Hepatocyte (in vitro differentiated cells): ENCODE results near the gene SHROOM1. TPM values are rescaled to one million over a fixed set of nuclear protein-coding genes. Genes with fewer than 3 reads are reported as not detected.

Experiments
- DNase-seq: peaks from one replicate; pipeline ENCODE4 v3.0.0-alpha.2; 2016; ENCODE audit warnings: low spot score
- H2AFZ ChIP-seq: fragments of 200-600 bp; sonication (generic); 2 replicates; pipeline ENCODE4 v1.6.0; 2016; ENCODE audit warnings: antibody characterized with exemption, mild to moderate bottlenecking
- H3K27ac ChIP-seq: fragments of 200-600 bp; sonication (generic); 2 replicates; pipeline ENCODE4 v1.5.1; 2016; ENCODE audit warnings: mild to moderate bottlenecking
- H3K27me3 ChIP-seq: fragments of 200-600 bp; sonication (generic); 2 replicates; pipeline ENCODE4 v1.6.1; 2016
- H3K36me3 ChIP-seq: fragments of 200-600 bp; sonication (generic); replicated peaks from 2 replicates; pipeline ENCODE4 v1.5.1; 2016; ENCODE audit warnings: low read depth; ENCODE audit not compliant: insufficient read depth
- H3K4me1 ChIP-seq: fragments of 200-600 bp; sonication (generic); 2 replicates; pipeline ENCODE4 v1.5.1; 2016; ENCODE audit warnings: mild to moderate bottlenecking, moderate library complexity; ENCODE audit not compliant: insufficient read depth
- H3K4me2 ChIP-seq: fragments of 200-600 bp; sonication (generic); 2 replicates; pipeline ENCODE4 v1.6.0; 2016
- H3K4me3 ChIP-seq: fragments of 200-600 bp; sonication (generic); 2 replicates; pipeline ENCODE4 v1.5.1; 2016; ENCODE audit warnings: mild to moderate bottlenecking
- H3K79me2 ChIP-seq: fragments of 200-600 bp; sonication (generic); 2 replicates; pipeline ENCODE4 v1.6.0; 2017; ENCODE audit warnings: mild to moderate bottlenecking
- H3K9me2 ChIP-seq: fragments of 200-600 bp; sonication (generic); replicated peaks from 2 replicates; pipeline ENCODE4 v1.6.0; 2017; ENCODE audit warnings: mild to moderate bottlenecking; ENCODE audit not compliant: insufficient read depth
- H3K9me3 ChIP-seq: fragments of 200-600 bp; sonication (generic); 2 replicates; pipeline ENCODE4 v1.5.1; 2016; ENCODE audit warnings: low read depth, mild to moderate bottlenecking
- H4K20me1 ChIP-seq: fragments of 200-600 bp; sonication (generic); 2 replicates; pipeline ENCODE4 v1.6.0; 2016; ENCODE audit warnings: mild to moderate bottlenecking; ENCODE audit not compliant: insufficient read depth, poor library complexity, severe bottlenecking
- CTCF ChIP-seq: fragments of 200-600 bp; sonication (generic); IDR thresholded peaks from 2 replicates; pipeline ENCODE4 v1.5.1; 2016; ENCODE audit warnings: antibody characterized with exemption, mild to moderate bottlenecking; ENCODE audit not compliant: poor library complexity
- EZH2 ChIP-seq: fragments of 200-600 bp; sonication (generic); IDR thresholded peaks from 2 replicates; pipeline ENCODE4 v1.6.1; 2016; ENCODE audit warnings: antibody characterized with exemption, mild to moderate bottlenecking, borderline replicate concordance
- EZH2phosphoT487 ChIP-seq: fragments of 200-600 bp; sonication (generic); IDR thresholded peaks from one replicate; pipeline ENCODE4 v1.6.1; 2018; ENCODE audit warnings: antibody characterized with exemption, mild to moderate bottlenecking, low read depth, moderate library complexity; ENCODE audit not compliant: unreplicated experiment, severe bottlenecking
- WGBS: methylation state at CpG from one replicate; pipeline ENCODE4 v1.1.6; 2016; ENCODE audit warnings: low lambda C conversion rate; ENCODE audit errors: missing lambda C conversion rate; 5-methylcytosine and 5-hydroxymethylcytosine counted together
- polyA plus RNA-seq: library from polyadenylated mRNA; unstranded; fragments of >200 nt; fragmentation: Nextera tagmentation; extraction: Ambion mirVana; gene quantifications from 2 replicates; pipeline ENCODE4 v1.2.1, GENCODE V29; 2016
- total RNA-seq: library from RNA; depleted of rRNA; stranded (reverse); fragments of >200 nt; gene quantifications from 2 replicates; pipeline ENCODE4 v1.2.3, GENCODE V29; 2014

Gene SHROOM1
- total and polyA plus RNA-seq, 2 experiments from 2014 or later = 10.0 to 19.2 TPM

DNA sequence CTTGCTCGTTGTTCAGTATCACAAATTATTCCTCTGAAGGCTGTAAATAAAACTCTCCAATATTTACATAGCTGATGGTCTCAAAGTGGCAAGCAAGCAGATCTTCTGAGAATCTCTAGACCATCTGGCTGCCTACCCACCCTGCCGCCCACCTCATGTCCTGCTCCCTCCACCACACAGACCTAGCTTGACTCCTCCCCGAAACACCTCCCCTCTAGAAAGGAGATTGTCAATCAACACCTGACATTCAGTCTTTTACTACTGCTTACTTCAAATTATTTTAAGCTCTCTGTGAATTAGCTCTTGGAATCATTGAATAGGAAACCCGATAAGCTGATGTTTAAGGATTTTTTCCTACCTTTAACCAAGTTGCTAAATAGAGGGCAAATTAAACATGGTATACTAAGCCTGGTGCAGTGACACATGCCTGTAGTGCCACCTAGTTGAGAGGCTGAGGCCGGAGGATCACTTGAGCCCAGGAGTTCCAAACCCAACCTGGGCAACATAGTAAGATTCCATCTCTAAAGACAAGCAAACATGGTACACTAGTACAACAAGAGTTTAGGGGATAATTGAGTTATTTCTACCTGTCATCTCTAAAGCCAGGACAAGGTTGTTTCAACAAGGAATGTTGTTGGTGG is 28.3 kb downstream of the SHROOM1 start:
- no peaks in the 10 kb centered on the region for H4K20me1 ChIP-seq
- H3K4me2 ChIP-seq = no peak overlapping the region
- no peak overlapping the region for H2AFZ ChIP-seq
- 90% methylated on average over 5 of the region's 5 CpGs for WGBS
- no peak for DNase-seq
- TF ChIP-seq EZH2 (no peak), EZH2phosphoT487 (no peak), CTCF (no peak)
- no peaks in the 10 kb centered on the region for H3K9me2 ChIP-seq
- no peaks in the 10 kb centered on the region for H3K27me3 ChIP-seq
- H3K9me3 ChIP-seq = no peaks in the 10 kb centered on the region
- H3K36me3 ChIP-seq = no peaks in the 10 kb centered on the region
- no peaks in the 10 kb centered on the region for H3K79me2 ChIP-seq
- no peak overlapping the region for H3K4me3 ChIP-seq
- H3K27ac ChIP-seq = no peak overlapping the region
- peaks cover 8% of the 10 kb centered on the region for H3K4me1 ChIP-seq

DNA sequence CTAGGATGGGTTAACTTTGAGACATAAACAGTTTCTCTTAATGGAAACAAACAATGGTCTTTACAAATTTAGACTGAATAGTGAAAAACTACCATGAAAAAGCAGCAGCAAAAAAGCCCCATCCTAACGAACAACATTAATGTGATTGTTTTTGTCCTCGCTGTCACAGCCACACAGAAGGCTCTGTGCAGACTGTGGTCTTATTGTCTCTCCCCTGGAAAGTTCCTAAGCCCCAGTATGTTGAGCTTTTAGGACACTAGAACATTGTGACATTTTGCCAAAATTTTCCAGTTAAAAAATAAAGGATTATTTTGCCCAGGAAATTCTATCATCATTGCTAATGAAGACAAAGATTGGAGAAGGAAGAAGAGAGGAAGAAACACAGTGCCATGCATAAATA is 29.9 kb downstream of the SHROOM1 start:
- H3K9me2 ChIP-seq = no peaks in the 10 kb centered on the region
- 84% methylated on average over 2 of the region's 2 CpGs for WGBS
- no peaks in the 10 kb centered on the region for H3K36me3 ChIP-seq
- DNase-seq = no peak
- H2AFZ ChIP-seq = peak overlapping the region; percentile 3
- H3K4me2 ChIP-seq = no peak overlapping the region
- H3K27me3 ChIP-seq = no peaks in the 10 kb centered on the region
- H3K4me1 ChIP-seq = no peaks in the 10 kb centered on the region
- H3K9me3 ChIP-seq = no peaks in the 10 kb centered on the region
- H3K4me3 ChIP-seq = no peak overlapping the region
- H3K27ac ChIP-seq = no peak overlapping the region
- no peaks in the 10 kb centered on the region for H3K79me2 ChIP-seq
- TF ChIP-seq CTCF (no peak), EZH2 (no peak), EZH2phosphoT487 (no peak)
- H4K20me1 ChIP-seq = no peaks in the 10 kb centered on the region

- no peak overlapping the region for H2AFZ ChIP-seq
- no peak for DNase-seq
- H3K27ac ChIP-seq = no peak overlapping the region
- no peak overlapping the region for H3K4me3 ChIP-seq
- no peaks in the 10 kb centered on the region for H3K4me1 ChIP-seq
- no peaks in the 10 kb centered on the region for H4K20me1 ChIP-seq
- no peaks in the 10 kb centered on the region for H3K79me2 ChIP-seq
- H3K36me3 ChIP-seq = no peaks in the 10 kb centered on the region
- H3K9me3 ChIP-seq = no peaks in the 10 kb centered on the region
- H3K4me2 ChIP-seq = no peak overlapping the region
- no peaks in the 10 kb centered on the region for H3K9me2 ChIP-seq
- no peaks in the 10 kb centered on the region for H3K27me3 ChIP-seq
- TF ChIP-seq EZH2phosphoT487 (no peak), EZH2 (no peak), CTCF (no peak)
- 58% methylated on average over 2 of the region's 2 CpGs for WGBS
These were observed 31.1 kb downstream of the SHROOM1 start for GRCh38 chr5:132799392-132799791.

- Histone ChIP-seq H3K4me1 (no peaks in the 10 kb centered on the region), H2AFZ (no peak overlapping the region), H3K4me3 (no peak overlapping the region), H3K36me3 (no peaks in the 10 kb centered on the region), H4K20me1 (no peaks in the 10 kb centered on the region), H3K4me2 (no peak overlapping the region), H3K27ac (no peak overlapping the region), H3K9me3 (no peaks in the 10 kb centered on the region), H3K27me3 (no peaks in the 10 kb centered on the region), H3K79me2 (no peaks in the 10 kb centered on the region), H3K9me2 (no peaks in the 10 kb centered on the region)
- DNase-seq = no peak
- TF ChIP-seq CTCF (no peak), EZH2 (no peak), EZH2phosphoT487 (no peak)
- 65% methylated on average over 2 of the region's 2 CpGs for WGBS
These were observed 32.8 kb downstream of the SHROOM1 start for GRCh38 chr5:132797651-132798050.
